GM12878 (cell line): ENCODE measurements around the gene CLEC16A.

ENCODE experiments used
- BHLHE40 ChIP-seq, 2 experiments: fragments of 450-650 bp in 1 of 2; IDR thresholded peaks; 2 replicates each; pipeline ENCODE4 v1.6.1; 2011 to 2017; ENCODE audit warnings: low read depth in 2 of 2, borderline replicate concordance in 1 of 2, improper control_type of control experiment in 1 of 2, low read length in 1 of 2, mild to moderate bottlenecking in 1 of 2
- CTCF ChIP-seq, 3 experiments: IDR thresholded peaks in 2 of 3; conservative IDR thresholded peaks in 1 of 3; 2 replicates each; pipeline ENCODE4 v1.5.1; 2011; ENCODE audit warnings: low read depth in 3 of 3, low read length in 3 of 3, mild to moderate bottlenecking in 3 of 3, control low read depth in 2 of 3, moderate library complexity in 2 of 3, inconsistent platforms in 1 of 3, mixed read lengths in 1 of 3; ENCODE audit not compliant: control insufficient read depth in 2 of 3, insufficient read depth in 1 of 3; ENCODE audit errors: extremely low read depth in 1 of 3
- KDM1A ChIP-seq: fragments of 200-600 bp; sonication (generic); IDR thresholded peaks from 2 replicates; pipeline ENCODE4 v1.6.1; 2016; ENCODE audit warnings: borderline replicate concordance
- POLR2A ChIP-seq: IDR thresholded peaks from 2 replicates; pipeline ENCODE4 v1.6.1; 2011; ENCODE audit warnings: low read depth, mild to moderate bottlenecking, low read length
- POLR2AphosphoS5 ChIP-seq: IDR thresholded peaks from 2 replicates; pipeline ENCODE4 v1.6.1; 2011; ENCODE audit warnings: mild to moderate bottlenecking, low read length, inconsistent platforms
- ZBED1 ChIP-seq: IDR thresholded peaks from 2 replicates; pipeline ENCODE4 v1.6.1; 2016; ENCODE audit warnings: borderline replicate concordance

- no peak for TF ChIP-seq CTCF (IDR thresholded peaks at IDR 0.05 in 2 of 3, conservative IDR thresholded peaks at IDR 0.05 in 1 of 3; ENCODE audit: control insufficient read depth in 2 of 3, extremely low read depth in 1 of 3, insufficient read depth in 1 of 3, low read depth in 3 of 3, low read length in 3 of 3)
- TF ChIP-seq BHLHE40 (IDR thresholded peaks at IDR 0.05; ENCODE audit: borderline replicate concordance in 1 of 2, low read depth in 2 of 2, low read length in 1 of 2) = no peak
- TF ChIP-seq ZBED1 = no peak
- no peak for TF ChIP-seq POLR2AphosphoS5
- TF ChIP-seq POLR2A = no peak
- no peak for TF ChIP-seq KDM1A
These were observed 119.8 kb downstream of the CLEC16A start for GRCh38 chr16:11064202-11064540.
